Transverse colon (tissue), 4 donors: ENCODE measurements around the gene PNLIP. TPM values are rescaled to one million over a fixed set of nuclear protein-coding genes. Genes with fewer than 3 reads are reported as not detected.

Experiments
- DNase-seq: peaks from one replicate; pipeline ENCODE4 v3.0.0-alpha.2; 2019
- H3K27ac ChIP-seq, 4 donors: fragments of 200-600 bp; sonication (generic); 2 replicates each; pipeline ENCODE4 v1.5.1; 2016 to 2018; ENCODE audit warnings: inconsistent platforms in 4 of 4
- H3K27me3 ChIP-seq: fragments of 200-600 bp; sonication (generic); 2 replicates; pipeline ENCODE4 v1.5.1; 2017; ENCODE audit warnings: inconsistent platforms
- H3K36me3 ChIP-seq, 4 donors: fragments of 200-600 bp; sonication (generic); 2 replicates each; pipeline ENCODE4 v1.5.1; 2017 to 2019; ENCODE audit warnings: inconsistent platforms in 4 of 4
- H3K4me1 ChIP-seq, 4 donors: fragments of 200-600 bp; sonication (generic); 2 replicates each; pipeline ENCODE4 v1.5.1; 2017 to 2020; ENCODE audit warnings: inconsistent platforms in 4 of 4
- H3K4me3 ChIP-seq, 4 donors: fragments of 200-600 bp; sonication (generic); 1 replicate in 1 of 4; 2 replicates in 3 of 4; pipeline versions ENCODE4 v1.5.1 to v1.6.1; 2017 to 2019; ENCODE audit warnings: inconsistent platforms in 4 of 4
- H3K9me3 ChIP-seq, 2 donors: fragments of 200-600 bp; sonication (generic); 2 replicates each; pipeline ENCODE4 v1.5.1; 2017 to 2019; ENCODE audit warnings: inconsistent platforms in 2 of 2
- EP300 ChIP-seq: sonication (generic); formaldehyde crosslinking; IDR thresholded peaks from one replicate; pipeline ENCODE4 v1.6.1; 2017; ENCODE audit warnings: antibody characterized with exemption, low read depth
- POLR2A ChIP-seq: fragments of 450-650 bp; IDR thresholded peaks from one replicate; pipeline ENCODE4 v1.6.1; 2016; ENCODE audit warnings: antibody characterized with exemption, mild to moderate bottlenecking, moderate library complexity
- POLR2AphosphoS5 ChIP-seq, 3 donors: sonication (generic); formaldehyde crosslinking; IDR thresholded peaks; one replicate each; pipeline ENCODE4 v1.6.1; 2016; ENCODE audit warnings: antibody characterized with exemption in 3 of 3
- WGBS, 2 donors: methylation state at CpG; one replicate each; pipeline ENCODE4 v1.1.5; 2018; ENCODE audit warnings: low coverage in 1 of 2; 5-methylcytosine and 5-hydroxymethylcytosine counted together
- in situ Hi-C, 4 donors: fragments of 200-750 bp; cut with MboI; loops; one replicate each; pipeline versions ENCODE4 v1.15.0 to v1.15.1; 2017; ENCODE audit warnings: low sequenced_read_pairs in 3 of 4, low pct_ligation_motif_present in 1 of 4, low pct_unique_long_range_greater_than_20kb in 1 of 4
- intact Hi-C: fragments of 100-400 bp; cut with DNase I; formaldehyde crosslinking; loops from one replicate; pipeline ENCODE4 v1.15.1; 2023; ENCODE audit warnings: low total_unique reads
- total RNA-seq, 4 donors: library from RNA; depleted of rRNA; stranded (reverse); fragments of >200 nt; gene quantifications; one replicate each; pipeline ENCODE4 v1.1.0, GENCODE V29; 2016
- TF ChIP-seq, protein P1 (sequence below), 5 experiments: fragments of 200-600 bp in 3 of 5; fragments of 450-650 bp in 2 of 5; sonication (generic) in 3 of 5; IDR thresholded peaks; 1 replicate in 2 of 5; 2 replicates in 3 of 5; pipeline ENCODE4 v1.5.1; 2016 to 2017; ENCODE audit warnings: antibody characterized with exemption in 5 of 5, inconsistent platforms in 3 of 5, mild to moderate bottlenecking in 2 of 5, moderate library complexity in 1 of 5

The PNLIP gene
- total RNA-seq, 4 donors from 2014 or later, result not detected

DNA sequence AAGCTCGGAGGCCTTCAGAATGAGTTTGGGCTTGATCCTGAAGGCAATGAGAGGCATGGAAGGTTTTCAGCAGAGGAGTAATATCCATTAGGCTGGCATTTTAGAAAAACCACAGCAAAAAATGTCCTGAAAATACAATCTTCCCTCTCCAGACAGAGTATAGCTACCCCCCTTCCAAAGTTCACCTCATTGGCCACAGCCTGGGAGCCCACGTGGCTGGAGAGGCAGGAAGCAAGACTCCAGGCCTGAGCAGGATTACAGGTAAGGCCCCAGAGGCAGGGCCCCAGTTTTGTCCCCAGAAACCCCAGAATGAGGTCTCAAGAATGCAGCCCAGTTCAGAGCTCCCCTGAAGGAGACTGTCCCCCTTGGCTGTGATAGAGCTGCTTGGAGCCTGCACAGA, 50.3 kb downstream of the PNLIP start:
- Histone ChIP-seq H3K9me3 (no peaks in the 10 kb centered on the region), H3K27ac (no peak overlapping the region), H3K27me3 (no peaks in the 10 kb centered on the region), H3K4me1 (peaks cover 0 to 4% (median 1%) of the 10 kb centered on the region in 4 donors), H3K4me3 (no peak overlapping the region), H3K36me3 (no peaks in the 10 kb centered on the region)
- TF ChIP-seq POLR2A, result no peak
- no peak for DNase-seq
- WGBS, 2 donors, result 82% methylated on average over 2 of the region's 2 CpGs; no CpG with 5 or more reads in 1 of the 2 donors
- in situ Hi-C loops (no loop called here), intact Hi-C loops (no loop called here)

GRCh38 chr10:116597543-116597942, 51.8 kb downstream of the PNLIP start:
- no peak for DNase-seq
- Histone ChIP-seq H3K27ac (no peak overlapping the region), H3K36me3 (no peaks in the 10 kb centered on the region), H3K4me1 (no peaks in the 10 kb centered on the region), H3K4me3 (no peak overlapping the region), H3K27me3 (no peaks in the 10 kb centered on the region), H3K9me3 (no peaks in the 10 kb centered on the region)
- 85 to 88% methylated on average over 3 to 5 of the region's 5 CpGs for WGBS, 2 donors
- in situ Hi-C loops (no loop called here), intact Hi-C loops (no loop called here)
- TF ChIP-seq POLR2A (no peak), EP300 (no peak), POLR2AphosphoS5 (IDR thresholded peaks at IDR 0.05) (no peak)
- TF ChIP-seq, protein P1, sequence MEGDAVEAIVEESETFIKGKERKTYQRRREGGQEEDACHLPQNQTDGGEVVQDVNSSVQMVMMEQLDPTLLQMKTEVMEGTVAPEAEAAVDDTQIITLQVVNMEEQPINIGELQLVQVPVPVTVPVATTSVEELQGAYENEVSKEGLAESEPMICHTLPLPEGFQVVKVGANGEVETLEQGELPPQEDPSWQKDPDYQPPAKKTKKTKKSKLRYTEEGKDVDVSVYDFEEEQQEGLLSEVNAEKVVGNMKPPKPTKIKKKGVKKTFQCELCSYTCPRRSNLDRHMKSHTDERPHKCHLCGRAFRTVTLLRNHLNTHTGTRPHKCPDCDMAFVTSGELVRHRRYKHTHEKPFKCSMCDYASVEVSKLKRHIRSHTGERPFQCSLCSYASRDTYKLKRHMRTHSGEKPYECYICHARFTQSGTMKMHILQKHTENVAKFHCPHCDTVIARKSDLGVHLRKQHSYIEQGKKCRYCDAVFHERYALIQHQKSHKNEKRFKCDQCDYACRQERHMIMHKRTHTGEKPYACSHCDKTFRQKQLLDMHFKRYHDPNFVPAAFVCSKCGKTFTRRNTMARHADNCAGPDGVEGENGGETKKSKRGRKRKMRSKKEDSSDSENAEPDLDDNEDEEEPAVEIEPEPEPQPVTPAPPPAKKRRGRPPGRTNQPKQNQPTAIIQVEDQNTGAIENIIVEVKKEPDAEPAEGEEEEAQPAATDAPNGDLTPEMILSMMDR (IDR thresholded peaks at IDR 0.05), result no peak

- no peaks in the 10 kb centered on the region for H3K4me1 ChIP-seq
- no peak overlapping the region for H3K27ac ChIP-seq
These were observed 52.6 kb downstream of the PNLIP start for GRCh38 chr10:116598329-116598728.

DNA sequence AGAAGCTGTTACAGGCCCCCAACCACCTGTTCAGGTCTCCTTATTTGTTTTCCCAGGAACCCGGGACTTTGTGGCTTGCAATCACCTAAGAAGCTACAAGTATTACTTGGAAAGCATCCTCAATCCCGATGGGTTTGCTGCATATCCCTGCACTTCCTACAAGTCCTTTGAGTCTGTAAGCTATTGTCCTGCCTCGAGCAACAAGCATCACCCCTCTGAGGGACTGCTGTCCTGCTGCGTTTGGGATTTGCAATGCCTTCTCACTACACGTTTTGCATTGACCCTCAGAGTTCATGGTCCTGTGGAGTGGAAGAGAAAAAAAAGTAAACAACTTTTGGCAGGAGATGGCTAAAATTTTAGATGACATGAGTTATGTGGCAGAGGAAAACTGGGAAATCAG, 54.3 kb downstream of the PNLIP start:
- no peak for TF ChIP-seq EP300
- no peak for TF ChIP-seq POLR2AphosphoS5 (IDR thresholded peaks at IDR 0.05)
- TF ChIP-seq POLR2A, result no peak
- TF ChIP-seq, protein P1 (IDR thresholded peaks at IDR 0.05), result no peak
- no peaks in the 10 kb centered on the region for H3K4me1 ChIP-seq
- 60 to 62% methylated on average over 2 to 5 of the region's 5 CpGs for WGBS, 2 donors
- no peak overlapping the region for H3K27ac ChIP-seq
- intact Hi-C loops, result no loop called here
- H3K9me3 ChIP-seq, result no peaks in the 10 kb centered on the region
- no peaks in the 10 kb centered on the region for H3K36me3 ChIP-seq
- H3K4me3 ChIP-seq, result no peak overlapping the region
- H3K27me3 ChIP-seq, result no peaks in the 10 kb centered on the region
- in situ Hi-C loops, result no loop called here
- DNase-seq, result no peak

More at GRCh38 chr10:116598329-116598728, 52.6 kb downstream of the PNLIP start:
- TF ChIP-seq POLR2AphosphoS5 (IDR thresholded peaks at IDR 0.05) (no peak), EP300 (no peak), POLR2A (no peak)
- TF ChIP-seq, protein P1 (IDR thresholded peaks at IDR 0.05), result no peak
- DNase-seq, result no peak
- Histone ChIP-seq H3K4me3 (no peak overlapping the region), H3K36me3 (no peaks in the 10 kb centered on the region), H3K9me3 (no peaks in the 10 kb centered on the region), H3K27me3 (no peaks in the 10 kb centered on the region)
- in situ Hi-C loops (no loop called here), intact Hi-C loops (no loop called here)

DNA sequence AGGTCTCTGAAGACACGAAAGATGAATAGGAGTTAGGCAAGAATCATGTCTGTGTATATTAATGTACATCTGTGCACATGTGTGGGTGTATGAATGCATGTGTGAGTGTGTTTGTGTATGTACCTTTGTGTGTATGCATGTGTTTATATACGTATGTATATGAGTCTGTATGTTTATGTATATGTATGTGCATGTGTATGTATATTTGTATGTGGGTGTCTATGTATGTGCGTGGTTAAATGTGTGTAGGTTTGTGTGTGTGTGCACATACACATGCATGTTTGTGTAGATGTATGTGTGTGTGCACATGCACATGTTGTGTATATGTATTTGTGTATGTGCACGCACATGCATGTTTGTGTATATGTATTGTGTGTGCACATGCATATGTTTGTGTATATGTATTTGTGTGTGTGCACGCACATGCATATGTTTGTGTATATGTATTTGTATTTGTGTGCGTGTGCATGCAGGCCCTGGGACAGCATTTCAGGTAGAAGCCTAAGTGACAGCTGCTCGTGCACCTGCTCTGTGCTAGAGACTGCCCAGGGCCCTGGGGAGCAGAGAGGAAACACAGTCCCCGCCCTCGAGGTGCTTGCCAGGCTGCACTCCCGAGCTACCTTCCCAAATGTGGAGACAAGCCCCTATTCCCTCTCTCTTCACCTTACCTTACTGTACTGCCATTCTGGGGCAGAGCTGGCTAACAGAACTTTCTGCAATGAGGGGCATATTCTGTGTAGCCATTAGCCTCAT, 57.1 kb downstream of the PNLIP start:
- Histone ChIP-seq H3K27ac (no peak overlapping the region), H3K4me3 (no peak overlapping the region), H3K4me1 (no peaks in the 10 kb centered on the region), H3K36me3 (no peaks in the 10 kb centered on the region), H3K27me3 (no peaks in the 10 kb centered on the region), H3K9me3 (no peaks in the 10 kb centered on the region)
- intact Hi-C loops (no loop called here), in situ Hi-C loops (no loop called here)
- no peak for DNase-seq
- TF ChIP-seq POLR2A (no peak), POLR2AphosphoS5 (IDR thresholded peaks at IDR 0.05) (no peak), EP300 (no peak)
- TF ChIP-seq, protein P1 (IDR thresholded peaks at IDR 0.05), result no peak
- 65 to 92% methylated on average over 2 to 10 of the region's 10 CpGs for WGBS, 2 donors
